SKM-1 (cell line): ENCODE measurements around the gene AKAP6.
"Not testable (repeated sequence)": the region's sequence is repeated elsewhere in the genome, so short reads cannot be mapped to it uniquely, and the experiment has no call there.

Experiments
- DNase-seq: peaks from one replicate; lab custom pipeline; 2025; ENCODE audit not compliant: unreplicated experiment; lab: John Stamatoyannopoulos, UW

The AKAP6 gene

DNA sequence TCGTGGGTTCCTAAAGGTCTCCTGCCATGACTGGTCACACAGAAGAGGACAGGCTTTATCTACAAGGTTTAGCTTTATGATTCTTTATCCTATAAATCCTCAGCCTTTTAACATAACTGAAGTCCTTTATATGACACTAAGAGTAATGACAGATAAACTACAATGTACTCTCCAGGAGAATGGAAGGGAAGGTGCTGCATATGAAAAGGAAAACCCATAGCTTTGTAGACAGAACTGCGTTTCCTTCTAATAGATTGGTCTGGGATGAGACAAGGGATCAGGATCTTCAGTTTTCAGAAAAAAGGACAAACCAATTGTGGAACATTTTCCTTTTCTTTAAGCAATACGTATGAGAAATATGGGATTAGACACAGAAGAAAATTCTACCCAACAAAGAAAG lies 408.5 kb downstream of the AKAP6 start:
- DNase-seq, result no peak

- DNase-seq, result no peak
These were observed 409.2 kb downstream of the AKAP6 start for GRCh38 chr14:32738206-32738871.

GRCh38 chr14:32744811-32745445 lies 415.8 kb downstream of the AKAP6 start:
- no peak for DNase-seq

- no peak for DNase-seq
These were observed 425.1 kb downstream of the AKAP6 start for GRCh38 chr14:32754209-32754608.

GRCh38 chr14:32756173-32756572 lies 427.1 kb downstream of the AKAP6 start:
- DNase-seq, result no peak

DNA sequence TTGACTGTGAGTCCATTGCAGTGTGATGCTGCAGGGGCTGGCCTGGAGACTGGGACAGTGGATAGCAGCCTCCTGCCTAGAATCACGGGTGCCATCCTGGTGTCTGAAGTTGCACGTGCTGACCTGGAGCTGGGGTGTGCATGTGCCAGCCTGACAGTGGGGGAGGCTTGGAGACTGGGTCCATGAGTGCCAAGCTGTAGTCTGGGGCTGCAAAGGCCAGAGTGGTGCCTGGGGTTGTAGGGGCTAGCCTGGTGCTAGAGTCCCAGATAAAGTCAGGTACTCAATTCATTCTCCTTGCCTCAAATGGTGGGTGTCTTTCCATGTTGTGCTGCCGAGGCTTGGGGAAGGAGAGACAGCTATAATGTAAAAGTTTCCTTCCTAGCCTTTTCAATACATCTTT lies 427.7 kb downstream of the AKAP6 start:
- DNase-seq, result no peak

GRCh38 chr14:32757568-32757967 lies 428.5 kb downstream of the AKAP6 start:
- no peak for DNase-seq

- DNase-seq, result no peak
These were observed 432.4 kb downstream of the AKAP6 start for GRCh38 chr14:32761381-32761968.

DNA sequence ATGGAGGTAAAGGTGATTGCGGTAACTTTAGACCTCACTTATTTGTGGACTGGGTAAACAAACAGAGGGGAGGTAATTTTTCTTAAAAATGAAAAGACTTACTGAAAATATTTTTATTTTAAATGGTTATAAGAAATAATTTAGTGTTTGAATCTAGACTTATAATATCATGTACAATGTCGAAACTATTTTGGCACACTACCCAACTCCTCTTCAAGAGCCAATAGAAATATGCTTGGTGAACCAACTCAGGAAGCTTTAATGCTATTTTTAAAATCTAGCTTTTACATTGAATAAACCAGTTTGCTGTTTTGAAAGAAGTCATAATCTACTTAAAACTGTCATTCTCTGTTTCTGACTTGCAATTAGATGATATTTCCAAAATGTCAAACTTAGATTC lies 433.8 kb downstream of the AKAP6 start:
- no peak for DNase-seq

GRCh38 chr14:32763673-32764072 lies 434.6 kb downstream of the AKAP6 start:
- DNase-seq, result no peak

GRCh38 chr14:32764131-32764530 lies 435.0 kb downstream of the AKAP6 start:
- DNase-seq, result no peak

- no peak for DNase-seq
These were observed 441.3 kb downstream of the AKAP6 start for GRCh38 chr14:32770422-32770821.

GRCh38 chr14:32774214-32774613 lies 445.1 kb downstream of the AKAP6 start:
- DNase-seq, result no peak

DNA sequence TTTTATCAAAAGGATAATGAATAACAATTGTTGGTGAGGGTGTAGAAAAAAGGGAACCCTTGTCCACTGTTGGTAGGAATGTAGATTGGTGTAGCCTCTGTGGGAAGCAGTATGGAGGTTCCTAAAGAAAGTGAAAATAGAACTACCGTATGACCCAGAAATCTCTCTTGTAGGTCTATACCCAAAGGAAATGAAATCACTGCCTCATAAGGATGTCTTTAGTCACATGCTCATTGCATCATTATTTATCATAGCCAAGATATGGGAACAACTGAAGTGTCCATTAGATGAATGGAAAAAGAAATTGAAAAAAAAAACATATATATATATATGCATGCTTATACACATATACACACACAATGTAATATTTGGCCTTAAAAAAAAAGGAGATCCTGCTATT lies 450.7 kb downstream of the AKAP6 start:
- no peak for DNase-seq

DNA sequence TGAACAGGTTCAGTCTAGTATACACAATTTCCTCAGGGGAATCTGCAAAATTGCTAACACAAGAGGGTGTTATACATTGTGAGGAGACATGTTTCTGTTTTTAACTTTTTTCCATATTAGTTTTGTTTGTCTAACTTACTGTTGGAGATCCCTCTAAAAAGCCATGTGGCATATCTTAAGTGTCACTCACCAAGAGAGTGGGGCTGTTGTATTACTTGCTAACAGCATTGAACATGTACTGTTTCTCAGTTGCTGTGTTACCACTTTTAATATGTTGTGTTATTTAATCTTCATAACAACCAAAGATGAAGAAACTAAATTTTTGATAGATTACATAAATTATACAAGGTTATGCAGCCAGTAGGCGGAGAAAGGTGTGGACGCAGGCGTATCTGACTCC lies 455.3 kb downstream of the AKAP6 start:
- no peak for DNase-seq

- DNase-seq, result no peak
These were observed 456.5 kb downstream of the AKAP6 start for GRCh38 chr14:32785585-32785984.

GRCh38 chr14:32786886-32787285 lies 457.8 kb downstream of the AKAP6 start:
- no peak for DNase-seq

DNA sequence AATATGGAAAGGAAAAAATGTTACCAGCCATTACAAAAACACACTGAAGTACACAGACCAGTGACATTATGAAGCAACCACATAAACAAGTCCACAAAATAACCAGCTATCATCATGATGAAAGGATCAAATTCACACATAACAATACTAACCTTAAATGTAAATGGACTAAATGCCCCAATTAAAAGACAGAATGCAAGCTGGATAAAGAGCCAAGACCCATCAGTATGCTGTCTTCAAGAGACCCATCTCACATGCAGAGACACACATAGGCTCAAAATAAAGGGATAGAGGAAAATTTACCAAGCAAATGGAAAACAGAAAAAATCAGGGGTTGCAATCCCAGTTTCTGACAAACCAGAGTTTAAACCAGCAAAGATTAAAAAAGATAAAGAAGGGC lies 463.9 kb downstream of the AKAP6 start:
- not testable (repeated sequence) for DNase-seq

DNA sequence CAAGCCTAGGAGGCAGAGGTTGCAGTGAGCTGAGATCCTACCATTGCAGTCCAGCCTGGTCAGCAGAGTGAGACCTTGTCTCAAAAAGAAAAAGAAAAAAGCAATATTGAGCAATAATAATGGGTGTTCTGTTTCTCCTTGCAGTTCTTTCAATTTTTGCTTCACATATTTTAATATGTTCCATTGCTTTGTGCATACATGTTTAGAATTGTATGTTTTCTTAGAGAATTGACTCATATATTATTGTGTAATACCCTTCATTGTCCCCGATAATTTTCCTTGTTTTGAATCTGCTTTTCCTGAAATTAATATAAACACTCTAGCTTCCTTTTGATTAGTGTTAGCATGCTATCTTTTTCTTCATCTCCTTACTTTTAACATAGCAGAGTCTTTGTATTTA lies 471.2 kb downstream of the AKAP6 start:
- DNase-seq, result no peak

DNA sequence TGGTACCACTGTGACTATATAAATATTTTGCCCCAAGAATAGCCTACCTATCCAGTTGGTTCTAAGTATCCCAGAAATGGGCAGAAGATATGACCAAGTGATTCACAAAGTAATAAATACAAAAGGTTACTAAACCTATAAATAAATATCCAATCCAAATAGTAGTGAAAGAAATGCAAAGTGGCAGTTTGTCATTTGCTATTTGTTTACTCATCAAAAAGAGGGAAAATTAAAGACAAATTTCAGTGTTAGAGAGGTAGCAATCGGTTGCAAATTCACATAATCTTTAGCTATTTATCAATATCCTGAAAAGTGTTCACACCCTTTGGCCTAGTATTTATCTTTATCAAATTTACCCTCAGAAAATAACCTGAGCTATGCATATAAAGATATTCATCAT lies 473.2 kb downstream of the AKAP6 start:
- DNase-seq, result no peak

DNA sequence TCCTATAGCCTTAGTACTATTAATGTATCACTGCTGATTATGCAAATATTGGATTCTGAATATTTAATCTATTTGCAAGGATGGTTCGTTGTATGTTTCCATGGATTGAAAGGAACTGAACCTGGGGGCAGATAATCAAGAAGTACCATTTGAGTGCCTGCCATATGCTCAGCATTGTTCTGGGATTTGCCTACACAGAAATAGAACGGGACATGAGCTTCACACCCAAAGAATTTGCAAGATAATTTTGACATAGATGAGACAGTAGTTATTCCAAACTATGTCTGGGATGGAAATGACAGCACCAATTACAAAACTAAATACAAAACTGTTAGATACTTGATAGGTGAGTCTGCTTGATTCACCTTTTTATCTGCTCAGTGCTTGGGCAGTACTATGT lies 476.9 kb downstream of the AKAP6 start:
- no peak for DNase-seq

GRCh38 chr14:32808644-32809043 lies 479.5 kb downstream of the AKAP6 start:
- DNase-seq, result no peak

GRCh38 chr14:32809255-32809654 lies 480.2 kb downstream of the AKAP6 start:
- DNase-seq, result no peak
